ENCODE data around the gene ARID3B. TPM values are rescaled to one million over a fixed set of nuclear protein-coding genes. Genes with fewer than 3 reads are reported as not detected.

ARID3B gene
- total RNA-seq, 1 donor from 2014 or later, result 22.1 TPM

GRCh38 chr15:74613089-74613952, 72.3 kb downstream of the ARID3B start:
- Mint-ChIP-seq H3K27me3 (ENCODE audit: low read depth) (no peaks in the 10 kb centered on the region), H3K27ac (peak overlapping the region; percentile 59), H3K9me3 (no peaks in the 10 kb centered on the region), H3K4me3 (peak overlapping the region; percentile 90), H3K36me3 (no peaks in the 10 kb centered on the region), H3K4me1 (peaks cover 18% of the 10 kb centered on the region)
- DNase-seq (ENCODE audit: low spot score in 2 of 2, unreplicated experiment in 2 of 2), result no peak
- TF ChIP-seq, protein P1, sequence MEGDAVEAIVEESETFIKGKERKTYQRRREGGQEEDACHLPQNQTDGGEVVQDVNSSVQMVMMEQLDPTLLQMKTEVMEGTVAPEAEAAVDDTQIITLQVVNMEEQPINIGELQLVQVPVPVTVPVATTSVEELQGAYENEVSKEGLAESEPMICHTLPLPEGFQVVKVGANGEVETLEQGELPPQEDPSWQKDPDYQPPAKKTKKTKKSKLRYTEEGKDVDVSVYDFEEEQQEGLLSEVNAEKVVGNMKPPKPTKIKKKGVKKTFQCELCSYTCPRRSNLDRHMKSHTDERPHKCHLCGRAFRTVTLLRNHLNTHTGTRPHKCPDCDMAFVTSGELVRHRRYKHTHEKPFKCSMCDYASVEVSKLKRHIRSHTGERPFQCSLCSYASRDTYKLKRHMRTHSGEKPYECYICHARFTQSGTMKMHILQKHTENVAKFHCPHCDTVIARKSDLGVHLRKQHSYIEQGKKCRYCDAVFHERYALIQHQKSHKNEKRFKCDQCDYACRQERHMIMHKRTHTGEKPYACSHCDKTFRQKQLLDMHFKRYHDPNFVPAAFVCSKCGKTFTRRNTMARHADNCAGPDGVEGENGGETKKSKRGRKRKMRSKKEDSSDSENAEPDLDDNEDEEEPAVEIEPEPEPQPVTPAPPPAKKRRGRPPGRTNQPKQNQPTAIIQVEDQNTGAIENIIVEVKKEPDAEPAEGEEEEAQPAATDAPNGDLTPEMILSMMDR (IDR thresholded peaks at IDR 0.05; ENCODE audit: unreplicated experiment), result no peak

- no peaks in the 10 kb centered on the region for H3K9me3 Mint-ChIP-seq
- peaks cover 18% of the 10 kb centered on the region for H3K4me1 Mint-ChIP-seq
- H3K36me3 Mint-ChIP-seq, result no peaks in the 10 kb centered on the region
- no peak for DNase-seq (ENCODE audit: low spot score in 2 of 2, unreplicated experiment in 2 of 2)
- no peaks in the 10 kb centered on the region for H3K27me3 Mint-ChIP-seq (ENCODE audit: low read depth)
- peak overlapping the region; percentile 90 for H3K4me3 Mint-ChIP-seq
- TF ChIP-seq, protein P1 (IDR thresholded peaks at IDR 0.05; ENCODE audit: unreplicated experiment), result no peak
- peak overlapping the region; percentile 78 for H3K27ac Mint-ChIP-seq
These were observed 73.1 kb downstream of the ARID3B start for GRCh38 chr15:74613953-74614743.

DNA sequence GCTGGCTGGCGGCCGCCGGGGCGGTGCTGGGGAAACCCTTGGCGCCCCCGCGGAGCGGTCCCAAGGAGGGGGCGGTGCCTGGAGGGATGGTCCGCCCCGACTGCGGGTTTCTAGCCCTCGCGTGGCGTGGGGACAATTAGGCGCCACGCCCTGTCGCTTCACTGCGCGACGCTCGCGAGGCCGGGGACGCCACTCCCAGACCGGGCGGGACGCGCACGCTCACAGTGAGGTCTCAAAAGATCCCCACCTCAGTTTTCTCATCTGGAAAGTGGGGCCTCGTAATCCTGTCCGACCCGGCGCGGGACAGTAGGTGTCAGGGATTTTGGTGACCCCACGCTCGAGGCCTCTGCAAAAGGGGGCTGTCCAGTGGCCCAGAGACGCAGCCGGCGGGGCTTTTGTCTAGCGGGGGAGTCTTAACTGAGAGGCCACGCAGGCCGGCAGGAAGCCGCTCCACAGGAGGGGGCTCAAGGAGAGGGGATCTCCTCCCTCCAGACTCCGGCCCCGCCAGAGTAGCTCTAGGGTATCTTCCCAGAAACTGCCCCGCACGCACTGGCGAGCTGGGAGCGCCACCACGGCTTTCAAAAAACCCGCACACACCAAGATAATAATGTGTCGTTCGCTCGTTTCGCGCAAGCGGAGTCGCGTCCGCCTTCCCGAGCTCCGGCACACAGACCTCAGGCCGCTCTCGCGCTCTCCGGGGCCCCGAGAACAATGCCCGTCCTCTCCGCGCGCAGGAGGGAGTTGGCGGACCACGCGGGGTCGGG, 73.9 kb downstream of the ARID3B start:
- no peaks in the 10 kb centered on the region for H3K36me3 Mint-ChIP-seq
- H3K9me3 Mint-ChIP-seq, result no peaks in the 10 kb centered on the region
- peaks cover 18% of the 10 kb centered on the region for H3K4me1 Mint-ChIP-seq
- TF ChIP-seq, protein P1 (IDR thresholded peaks at IDR 0.05; ENCODE audit: unreplicated experiment), result no peak
- DNase-seq (ENCODE audit: low spot score in 2 of 2, unreplicated experiment in 2 of 2), result peak; percentile 70 to 85
- peak overlapping the region; percentile 97 for H3K27ac Mint-ChIP-seq
- H3K27me3 Mint-ChIP-seq (ENCODE audit: low read depth), result no peaks in the 10 kb centered on the region
- H3K4me3 Mint-ChIP-seq, result peak overlapping the region; percentile 90

DNA sequence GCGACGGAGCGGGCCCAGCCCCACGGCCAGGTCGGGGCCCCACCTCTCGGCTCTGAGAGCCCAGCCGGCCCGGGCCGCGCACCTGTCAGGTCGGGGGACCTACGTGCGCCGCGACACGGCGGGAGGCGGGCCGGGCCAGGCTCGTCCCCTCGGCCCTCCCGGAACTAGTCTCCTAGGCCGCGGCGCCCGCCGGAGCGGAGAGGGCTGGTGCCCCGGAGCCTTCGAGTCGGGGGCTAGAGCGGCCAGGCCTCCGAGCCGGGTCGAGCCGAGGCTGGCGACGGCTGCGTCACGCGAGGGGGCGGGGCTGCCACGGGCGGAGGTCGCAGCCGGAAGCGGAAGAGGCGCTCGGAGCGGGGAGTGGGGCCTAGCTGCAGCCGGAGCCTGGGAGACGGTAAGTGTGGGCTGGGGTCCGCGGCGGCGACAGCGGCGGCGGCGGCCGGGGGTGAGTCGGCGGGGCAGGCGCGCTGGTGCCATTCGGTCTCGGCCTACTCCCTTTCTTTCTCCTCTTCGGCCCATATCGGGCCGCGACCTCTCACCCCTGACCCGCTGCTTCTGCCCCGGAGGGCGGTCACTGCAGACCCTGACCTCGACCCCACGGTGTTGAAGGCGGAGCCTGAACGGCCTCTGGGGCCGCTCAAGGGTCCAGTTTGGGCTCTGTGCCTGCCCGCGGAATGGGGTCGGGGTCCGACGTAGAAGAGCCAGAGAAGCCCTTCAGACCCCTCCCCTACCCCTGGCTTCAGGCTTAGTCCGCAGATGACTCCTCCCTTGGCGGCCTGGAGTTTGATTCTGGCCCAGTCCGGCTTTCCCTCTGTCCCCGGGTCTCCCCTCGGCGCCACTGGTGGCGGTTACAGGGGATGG, 74.7 kb downstream of the ARID3B start, which contains the start of gene CLK3:
TSS of gene CLK3 (plus strand) at position 329 of the 858 bp plus-strand sequence. CDS start 3,361 bp downstream, outside the sequence.
- H3K4me1 Mint-ChIP-seq, result peaks cover 18% of the 10 kb centered on the region
- H3K36me3 Mint-ChIP-seq, result no peaks in the 10 kb centered on the region
- TF ChIP-seq, protein P1 (IDR thresholded peaks at IDR 0.05; ENCODE audit: unreplicated experiment), result no peak
- peak; percentile 95 to 97 for DNase-seq (ENCODE audit: low spot score in 2 of 2, unreplicated experiment in 2 of 2)
- H3K27ac Mint-ChIP-seq, result peak within 1 kb of the TSS; percentile 97
- H3K27me3 Mint-ChIP-seq (ENCODE audit: low read depth), result no peaks in the 10 kb centered on the region
- H3K4me3 Mint-ChIP-seq, result peak within 1 kb of the TSS; percentile 90
- H3K9me3 Mint-ChIP-seq, result no peaks in the 10 kb centered on the region

Data from mesothelial cell of epicardium (in vitro differentiated cells).